WTC11 (cell line): Measurements from ENCODE around the gene PDLIM1. TPM values are rescaled to one million over a fixed set of nuclear protein-coding genes. Genes with fewer than 3 reads are reported as not detected.

ENCODE experiments used
- ATAC-seq: fragments of 200-7000 bp; cut with Tn5 transposase; 2 replicates; pipeline ENCODE4 v1.10.0; 2021; ENCODE audit warnings: mild to moderate bottlenecking, moderate library complexity
- CTCF ChIA-PET: fragments of 300-600 bp; sonication (Branson Sonifier 250); formaldehyde crosslinking; loops from one replicate; lab custom pipeline; 2021; ENCODE audit warnings: antibody characterized with exemption; lab: Charles Lee
- POLR2A ChIA-PET: fragments of 350-600 bp; sonication (Branson Sonifier 250); formaldehyde crosslinking; loops from one replicate; lab custom pipeline; 2021; ENCODE audit warnings: antibody characterized with exemption; lab: Charles Lee
- DNase-seq: peaks from one replicate; pipeline ENCODE4 v3.0.0; 2021; ENCODE audit warnings: low spot score
- H3K27ac Mint-ChIP-seq: 2 replicates; pipeline ENCODE4 v1.8.0; 2021; ENCODE audit warnings: mixed read lengths
- H3K27me3 Mint-ChIP-seq: 2 replicates; pipeline ENCODE4 v1.8.0; 2021; ENCODE audit warnings: low read depth, mild to moderate bottlenecking, moderate library complexity, mixed read lengths
- H3K36me3 Mint-ChIP-seq: 2 replicates; pipeline ENCODE4 v1.8.0; 2021; ENCODE audit warnings: mixed read lengths
- H3K4me1 Mint-ChIP-seq: 2 replicates; pipeline ENCODE4 v1.8.0; 2022; ENCODE audit warnings: mixed read lengths
- H3K4me3 Mint-ChIP-seq: 2 replicates; pipeline ENCODE4 v1.8.0; 2021; ENCODE audit warnings: mild to moderate bottlenecking, moderate library complexity, mixed read lengths
- H3K9me3 Mint-ChIP-seq: 2 replicates; pipeline ENCODE4 v1.8.0; 2021; ENCODE audit warnings: mixed read lengths
- FOXK1 ChIP-seq: sonication (generic); formaldehyde crosslinking; IDR thresholded peaks from 2 replicates; pipeline ENCODE4 v1.8.0; 2022; ENCODE audit warnings: mild to moderate bottlenecking, moderate library complexity, missing genetic modification reagents
- FOXP1 ChIP-seq: sonication (generic); formaldehyde crosslinking; IDR thresholded peaks from 2 replicates; pipeline ENCODE4 v1.8.0; 2022; ENCODE audit warnings: missing genetic modification reagents, mild to moderate bottlenecking, moderate library complexity, borderline replicate concordance
- IRF2 ChIP-seq: sonication (generic); formaldehyde crosslinking; IDR thresholded peaks from 2 replicates; pipeline ENCODE4 v1.8.0; 2022; ENCODE audit warnings: low read depth, missing genetic modification reagents, borderline replicate concordance
- NR3C1 ChIP-seq: sonication (generic); formaldehyde crosslinking; conservative IDR thresholded peaks from 2 replicates; pipeline ENCODE4 v1.8.1; 2023; ENCODE audit warnings: low read depth, mild to moderate bottlenecking, missing genetic modification reagents
- RELA ChIP-seq: sonication (generic); formaldehyde crosslinking; IDR thresholded peaks from 2 replicates; pipeline ENCODE4 v1.8.1; 2022; ENCODE audit warnings: missing genetic modification reagents, mild to moderate bottlenecking, borderline replicate concordance
- RORB ChIP-seq: fragments of 250-450 bp; sonication (Bioruptor Pico); IDR thresholded peaks from 2 replicates; pipeline ENCODE4 v1.9.0; 2021; ENCODE audit warnings: mild to moderate bottlenecking
- TP53 ChIP-seq: sonication (generic); formaldehyde crosslinking; IDR thresholded peaks from 2 replicates; pipeline ENCODE4 v1.8.1; 2023; ENCODE audit warnings: mild to moderate bottlenecking, missing genetic modification reagents
- total RNA-seq: library from RNA; stranded (reverse); gene quantifications from 3 replicates; pipeline ENCODE4 v1.2.3, GENCODE V29; 2021
- TF ChIP-seq, protein P1 (sequence below): sonication (generic); formaldehyde crosslinking; IDR thresholded peaks from 2 replicates; pipeline ENCODE4 v1.8.1; 2023; ENCODE audit warnings: mild to moderate bottlenecking, missing genetic modification reagents, borderline replicate concordance
- TF ChIP-seq, protein P2 (sequence below): sonication (generic); formaldehyde crosslinking; IDR thresholded peaks from 2 replicates; pipeline ENCODE4 v1.8.0; 2023; ENCODE audit warnings: mild to moderate bottlenecking, missing genetic modification reagents
- TF ChIP-seq, protein P3 (sequence below): sonication (generic); formaldehyde crosslinking; IDR thresholded peaks from 2 replicates; pipeline ENCODE4 v1.8.1; 2023; ENCODE audit warnings: mild to moderate bottlenecking, missing genetic modification reagents
- TF ChIP-seq, protein P4 (sequence below): sonication (generic); formaldehyde crosslinking; IDR thresholded peaks from 2 replicates; pipeline ENCODE4 v1.8.0; 2022; ENCODE audit warnings: mild to moderate bottlenecking, missing genetic modification reagents
- TF ChIP-seq, protein P5 (sequence below): fragments of 200-600 bp; IDR thresholded peaks from 2 replicates; pipeline ENCODE4 v1.8.0; 2022; ENCODE audit warnings: antibody characterized with exemption
- TF ChIP-seq, protein P6 (sequence below): sonication (generic); formaldehyde crosslinking; conservative IDR thresholded peaks from 2 replicates; pipeline ENCODE4 v1.8.1; 2022; ENCODE audit warnings: mild to moderate bottlenecking, missing genetic modification reagents

PDLIM1 gene
- total RNA-seq, 1 experiment from 2014 or later = 223 TPM

DNA sequence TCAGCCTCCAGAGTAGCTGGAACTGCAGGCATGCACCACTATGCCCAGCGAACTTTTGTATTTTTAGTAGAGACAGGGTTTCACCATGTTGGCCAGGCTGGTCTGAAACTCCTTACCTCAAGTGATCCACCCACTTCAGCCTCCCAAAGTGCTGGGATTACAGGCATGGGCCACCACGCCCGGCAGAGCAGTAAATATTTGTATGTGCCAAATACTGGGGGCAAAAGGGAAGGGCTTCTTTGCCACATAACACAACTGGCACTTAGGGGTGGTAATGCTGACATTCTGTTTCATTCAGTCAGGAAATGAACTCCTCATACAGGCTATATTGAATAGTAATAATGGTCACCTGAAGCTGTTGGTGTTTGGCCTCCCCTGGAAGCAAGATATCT, 55.1 kb downstream of the PDLIM1 start (continued):
- TF ChIP-seq, protein P1, sequence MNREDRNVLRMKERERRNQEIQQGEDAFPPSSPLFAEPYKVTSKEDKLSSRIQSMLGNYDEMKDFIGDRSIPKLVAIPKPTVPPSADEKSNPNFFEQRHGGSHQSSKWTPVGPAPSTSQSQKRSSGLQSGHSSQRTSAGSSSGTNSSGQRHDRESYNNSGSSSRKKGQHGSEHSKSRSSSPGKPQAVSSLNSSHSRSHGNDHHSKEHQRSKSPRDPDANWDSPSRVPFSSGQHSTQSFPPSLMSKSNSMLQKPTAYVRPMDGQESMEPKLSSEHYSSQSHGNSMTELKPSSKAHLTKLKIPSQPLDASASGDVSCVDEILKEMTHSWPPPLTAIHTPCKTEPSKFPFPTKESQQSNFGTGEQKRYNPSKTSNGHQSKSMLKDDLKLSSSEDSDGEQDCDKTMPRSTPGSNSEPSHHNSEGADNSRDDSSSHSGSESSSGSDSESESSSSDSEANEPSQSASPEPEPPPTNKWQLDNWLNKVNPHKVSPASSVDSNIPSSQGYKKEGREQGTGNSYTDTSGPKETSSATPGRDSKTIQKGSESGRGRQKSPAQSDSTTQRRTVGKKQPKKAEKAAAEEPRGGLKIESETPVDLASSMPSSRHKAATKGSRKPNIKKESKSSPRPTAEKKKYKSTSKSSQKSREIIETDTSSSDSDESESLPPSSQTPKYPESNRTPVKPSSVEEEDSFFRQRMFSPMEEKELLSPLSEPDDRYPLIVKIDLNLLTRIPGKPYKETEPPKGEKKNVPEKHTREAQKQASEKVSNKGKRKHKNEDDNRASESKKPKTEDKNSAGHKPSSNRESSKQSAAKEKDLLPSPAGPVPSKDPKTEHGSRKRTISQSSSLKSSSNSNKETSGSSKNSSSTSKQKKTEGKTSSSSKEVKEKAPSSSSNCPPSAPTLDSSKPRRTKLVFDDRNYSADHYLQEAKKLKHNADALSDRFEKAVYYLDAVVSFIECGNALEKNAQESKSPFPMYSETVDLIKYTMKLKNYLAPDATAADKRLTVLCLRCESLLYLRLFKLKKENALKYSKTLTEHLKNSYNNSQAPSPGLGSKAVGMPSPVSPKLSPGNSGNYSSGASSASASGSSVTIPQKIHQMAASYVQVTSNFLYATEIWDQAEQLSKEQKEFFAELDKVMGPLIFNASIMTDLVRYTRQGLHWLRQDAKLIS (CRISPR knock-in tag) = no peak
- TF ChIP-seq NR3C1 (CRISPR knock-in tag) = no peak
- no peak for TF ChIP-seq FOXK1 (CRISPR knock-in tag)
- no peak for TF ChIP-seq TP53 (CRISPR knock-in tag)
- no peak for TF ChIP-seq RORB (CRISPR knock-in tag)
- TF ChIP-seq, protein P2, sequence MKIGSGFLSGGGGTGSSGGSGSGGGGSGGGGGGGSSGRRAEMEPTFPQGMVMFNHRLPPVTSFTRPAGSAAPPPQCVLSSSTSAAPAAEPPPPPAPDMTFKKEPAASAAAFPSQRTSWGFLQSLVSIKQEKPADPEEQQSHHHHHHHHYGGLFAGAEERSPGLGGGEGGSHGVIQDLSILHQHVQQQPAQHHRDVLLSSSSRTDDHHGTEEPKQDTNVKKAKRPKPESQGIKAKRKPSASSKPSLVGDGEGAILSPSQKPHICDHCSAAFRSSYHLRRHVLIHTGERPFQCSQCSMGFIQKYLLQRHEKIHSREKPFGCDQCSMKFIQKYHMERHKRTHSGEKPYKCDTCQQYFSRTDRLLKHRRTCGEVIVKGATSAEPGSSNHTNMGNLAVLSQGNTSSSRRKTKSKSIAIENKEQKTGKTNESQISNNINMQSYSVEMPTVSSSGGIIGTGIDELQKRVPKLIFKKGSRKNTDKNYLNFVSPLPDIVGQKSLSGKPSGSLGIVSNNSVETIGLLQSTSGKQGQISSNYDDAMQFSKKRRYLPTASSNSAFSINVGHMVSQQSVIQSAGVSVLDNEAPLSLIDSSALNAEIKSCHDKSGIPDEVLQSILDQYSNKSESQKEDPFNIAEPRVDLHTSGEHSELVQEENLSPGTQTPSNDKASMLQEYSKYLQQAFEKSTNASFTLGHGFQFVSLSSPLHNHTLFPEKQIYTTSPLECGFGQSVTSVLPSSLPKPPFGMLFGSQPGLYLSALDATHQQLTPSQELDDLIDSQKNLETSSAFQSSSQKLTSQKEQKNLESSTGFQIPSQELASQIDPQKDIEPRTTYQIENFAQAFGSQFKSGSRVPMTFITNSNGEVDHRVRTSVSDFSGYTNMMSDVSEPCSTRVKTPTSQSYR = no peak
- TF ChIP-seq, protein P3, sequence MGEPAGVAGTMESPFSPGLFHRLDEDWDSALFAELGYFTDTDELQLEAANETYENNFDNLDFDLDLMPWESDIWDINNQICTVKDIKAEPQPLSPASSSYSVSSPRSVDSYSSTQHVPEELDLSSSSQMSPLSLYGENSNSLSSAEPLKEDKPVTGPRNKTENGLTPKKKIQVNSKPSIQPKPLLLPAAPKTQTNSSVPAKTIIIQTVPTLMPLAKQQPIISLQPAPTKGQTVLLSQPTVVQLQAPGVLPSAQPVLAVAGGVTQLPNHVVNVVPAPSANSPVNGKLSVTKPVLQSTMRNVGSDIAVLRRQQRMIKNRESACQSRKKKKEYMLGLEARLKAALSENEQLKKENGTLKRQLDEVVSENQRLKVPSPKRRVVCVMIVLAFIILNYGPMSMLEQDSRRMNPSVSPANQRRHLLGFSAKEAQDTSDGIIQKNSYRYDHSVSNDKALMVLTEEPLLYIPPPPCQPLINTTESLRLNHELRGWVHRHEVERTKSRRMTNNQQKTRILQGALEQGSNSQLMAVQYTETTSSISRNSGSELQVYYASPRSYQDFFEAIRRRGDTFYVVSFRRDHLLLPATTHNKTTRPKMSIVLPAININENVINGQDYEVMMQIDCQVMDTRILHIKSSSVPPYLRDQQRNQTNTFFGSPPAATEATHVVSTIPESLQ = no peak
- TF ChIP-seq, protein P4, sequence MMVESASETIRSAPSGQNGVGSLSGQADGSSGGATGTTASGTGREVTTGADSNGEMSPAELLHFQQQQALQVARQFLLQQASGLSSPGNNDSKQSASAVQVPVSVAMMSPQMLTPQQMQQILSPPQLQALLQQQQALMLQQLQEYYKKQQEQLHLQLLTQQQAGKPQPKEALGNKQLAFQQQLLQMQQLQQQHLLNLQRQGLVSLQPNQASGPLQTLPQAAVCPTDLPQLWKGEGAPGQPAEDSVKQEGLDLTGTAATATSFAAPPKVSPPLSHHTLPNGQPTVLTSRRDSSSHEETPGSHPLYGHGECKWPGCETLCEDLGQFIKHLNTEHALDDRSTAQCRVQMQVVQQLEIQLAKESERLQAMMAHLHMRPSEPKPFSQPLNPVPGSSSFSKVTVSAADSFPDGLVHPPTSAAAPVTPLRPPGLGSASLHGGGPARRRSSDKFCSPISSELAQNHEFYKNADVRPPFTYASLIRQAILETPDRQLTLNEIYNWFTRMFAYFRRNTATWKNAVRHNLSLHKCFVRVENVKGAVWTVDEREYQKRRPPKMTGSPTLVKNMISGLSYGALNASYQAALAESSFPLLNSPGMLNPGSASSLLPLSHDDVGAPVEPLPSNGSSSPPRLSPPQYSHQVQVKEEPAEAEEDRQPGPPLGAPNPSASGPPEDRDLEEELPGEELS (CRISPR knock-in tag) = no peak
- TF ChIP-seq, protein P5, sequence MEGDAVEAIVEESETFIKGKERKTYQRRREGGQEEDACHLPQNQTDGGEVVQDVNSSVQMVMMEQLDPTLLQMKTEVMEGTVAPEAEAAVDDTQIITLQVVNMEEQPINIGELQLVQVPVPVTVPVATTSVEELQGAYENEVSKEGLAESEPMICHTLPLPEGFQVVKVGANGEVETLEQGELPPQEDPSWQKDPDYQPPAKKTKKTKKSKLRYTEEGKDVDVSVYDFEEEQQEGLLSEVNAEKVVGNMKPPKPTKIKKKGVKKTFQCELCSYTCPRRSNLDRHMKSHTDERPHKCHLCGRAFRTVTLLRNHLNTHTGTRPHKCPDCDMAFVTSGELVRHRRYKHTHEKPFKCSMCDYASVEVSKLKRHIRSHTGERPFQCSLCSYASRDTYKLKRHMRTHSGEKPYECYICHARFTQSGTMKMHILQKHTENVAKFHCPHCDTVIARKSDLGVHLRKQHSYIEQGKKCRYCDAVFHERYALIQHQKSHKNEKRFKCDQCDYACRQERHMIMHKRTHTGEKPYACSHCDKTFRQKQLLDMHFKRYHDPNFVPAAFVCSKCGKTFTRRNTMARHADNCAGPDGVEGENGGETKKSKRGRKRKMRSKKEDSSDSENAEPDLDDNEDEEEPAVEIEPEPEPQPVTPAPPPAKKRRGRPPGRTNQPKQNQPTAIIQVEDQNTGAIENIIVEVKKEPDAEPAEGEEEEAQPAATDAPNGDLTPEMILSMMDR = no peak
- no peak for TF ChIP-seq IRF2 (CRISPR knock-in tag)
- TF ChIP-seq, all 79 proteins: peak for 0

DNA sequence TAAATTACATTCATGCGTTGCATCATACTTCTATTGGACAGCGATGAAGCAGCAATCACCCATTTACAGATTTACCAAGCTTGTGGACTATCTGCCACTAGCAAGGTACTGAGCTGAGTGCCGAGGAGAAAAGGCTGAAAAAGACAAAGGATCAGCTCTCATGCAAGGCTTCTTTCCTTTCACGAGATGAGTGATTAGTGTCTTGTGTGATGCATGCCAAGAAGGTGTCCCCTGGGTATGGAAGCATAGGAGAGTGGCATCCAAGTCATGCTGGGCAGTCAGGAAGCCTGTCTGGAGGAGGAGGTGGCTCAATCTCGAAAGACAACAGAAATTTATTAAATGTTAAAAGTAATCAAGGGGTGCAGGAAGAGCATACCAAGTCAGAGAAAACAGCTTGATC, 55.9 kb downstream of the PDLIM1 start:
- peaks cover 56% of the 10 kb centered on the region for H3K4me1 Mint-ChIP-seq
- TF ChIP-seq RELA = no peak
- TF ChIP-seq, protein P1 (CRISPR knock-in tag) = peak; percentile 37; the same call in 1 of the 2 replicates
- TF ChIP-seq, protein P6, sequence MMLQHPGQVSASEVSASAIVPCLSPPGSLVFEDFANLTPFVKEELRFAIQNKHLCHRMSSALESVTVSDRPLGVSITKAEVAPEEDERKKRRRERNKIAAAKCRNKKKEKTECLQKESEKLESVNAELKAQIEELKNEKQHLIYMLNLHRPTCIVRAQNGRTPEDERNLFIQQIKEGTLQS (CRISPR knock-in tag) = no peak
- no peak for TF ChIP-seq FOXP1
- TF ChIP-seq TP53 (CRISPR knock-in tag) = no peak
- TF ChIP-seq, all 79 proteins: peak for 1
- ATAC-seq = no peak
- H3K27ac Mint-ChIP-seq = peak overlapping the region; percentile 98
- H3K9me3 Mint-ChIP-seq = peaks cover 13% of the 10 kb centered on the region
- ChIA-PET CTCF (interaction anchor here (0.7 to 1.7 kb wide), 7 partner anchors 8 to 140 kb away, joined by 3 to 14 read pairs (median 6); no protein-coding TSS in a partner anchor), POLR2A (interaction anchor here (0.5 to 0.7 kb wide), 3 partner anchors 8 to 1050 kb away, joined by 3 to 6 read pairs (median 4); no protein-coding TSS in a partner anchor)
- DNase-seq = no peak
- H3K36me3 Mint-ChIP-seq = peaks cover 54% of the 10 kb centered on the region
- no peak overlapping the region for H3K4me3 Mint-ChIP-seq
- H3K27me3 Mint-ChIP-seq = no peaks in the 10 kb centered on the region
